HPDE6-E6E7 (cell line): ENCODE measurements around the gene AATF.

ENCODE experiments used
- DNase-seq: peaks from one replicate; pipeline ENCODE4 v3.0.0; 2011; ENCODE audit warnings: missing footprints; ENCODE audit errors: extremely low spot score

AATF gene

DNA sequence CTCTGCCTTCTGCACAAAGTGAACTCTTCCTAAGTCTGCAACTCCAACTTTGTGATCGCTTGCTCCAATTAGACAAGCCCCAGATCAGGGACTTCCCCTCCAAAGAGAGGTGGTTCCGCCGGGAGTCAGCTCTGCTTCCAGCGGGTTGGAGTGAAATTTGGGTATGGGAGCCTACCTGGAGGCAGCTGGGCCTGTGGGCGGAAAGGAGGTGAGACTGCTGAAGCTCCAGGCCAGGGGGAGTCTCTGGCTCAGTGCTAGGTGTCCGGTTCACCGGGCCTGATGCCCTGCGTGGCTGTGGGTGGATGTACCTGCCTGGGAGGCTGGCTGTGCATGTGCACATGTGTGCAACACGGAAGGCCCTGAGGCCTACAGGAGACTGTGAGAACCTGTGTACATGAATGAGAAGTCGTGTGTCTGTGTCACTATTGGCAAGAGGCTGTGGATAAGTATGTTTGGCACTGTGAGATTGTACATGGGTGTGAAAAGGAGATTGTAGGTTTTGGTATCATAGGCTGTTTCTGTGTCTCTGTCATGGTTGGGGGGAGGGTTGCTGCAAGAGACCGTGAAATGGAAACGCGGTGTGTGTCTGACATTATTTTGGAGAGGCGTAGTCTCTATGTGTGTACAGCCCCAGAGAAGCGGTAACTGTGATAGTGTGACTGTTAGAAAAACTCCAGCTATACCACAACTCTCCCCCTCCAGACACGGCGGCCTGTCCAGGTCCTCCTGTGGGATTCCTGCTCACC, 7.3 kb upstream of the AATF start:
- DNase-seq: no peak

- no peak for DNase-seq
Measured at GRCh38 chr17:36942019-36942599, 6.6 kb upstream of the AATF start.

DNA sequence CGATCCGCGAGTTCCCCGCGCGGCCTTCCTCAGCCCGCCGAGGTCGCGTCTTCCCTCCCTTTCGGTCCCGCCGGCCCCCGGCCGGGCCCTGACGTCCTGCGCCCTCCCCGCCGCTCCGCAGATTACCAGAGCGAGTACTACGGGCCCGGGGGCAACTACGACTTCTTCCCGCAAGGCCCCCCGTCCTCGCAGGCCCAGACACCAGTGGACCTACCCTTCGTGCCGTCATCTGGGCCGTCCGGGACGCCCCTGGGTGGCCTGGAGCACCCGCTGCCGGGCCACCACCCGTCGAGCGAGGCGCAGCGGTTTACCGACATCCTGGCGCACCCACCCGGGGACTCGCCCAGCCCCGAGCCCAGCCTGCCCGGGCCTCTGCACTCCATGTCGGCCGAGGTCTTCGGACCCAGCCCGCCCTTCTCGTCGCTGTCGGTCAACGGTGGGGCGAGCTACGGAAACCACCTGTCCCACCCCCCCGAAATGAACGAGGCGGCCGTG, 6.1 kb upstream of the AATF start:
- no peak for DNase-seq

- no peak for DNase-seq
Measured at GRCh38 chr17:36943250-36944191, 5.2 kb upstream of the AATF start.

DNA sequence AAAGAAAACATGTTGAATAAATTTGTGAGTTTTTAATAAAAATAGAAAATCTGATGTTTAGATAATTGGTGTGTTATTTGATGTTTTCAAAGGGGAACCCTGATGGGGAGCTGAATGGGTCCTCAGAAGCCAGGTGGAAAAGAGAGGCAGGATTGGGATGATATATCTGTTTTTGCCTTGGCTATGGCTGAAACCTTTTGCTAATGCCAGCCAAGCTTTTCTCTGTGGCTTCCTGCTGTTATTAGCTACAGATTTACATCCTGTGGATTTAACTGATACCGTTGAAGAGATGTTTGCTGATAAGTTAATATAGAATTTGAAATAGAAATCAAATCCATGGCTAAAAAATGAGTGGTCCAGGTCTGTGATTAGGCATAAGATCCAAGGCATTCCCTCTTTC, 4.2 kb upstream of the AATF start:
- no peak for DNase-seq

DNA sequence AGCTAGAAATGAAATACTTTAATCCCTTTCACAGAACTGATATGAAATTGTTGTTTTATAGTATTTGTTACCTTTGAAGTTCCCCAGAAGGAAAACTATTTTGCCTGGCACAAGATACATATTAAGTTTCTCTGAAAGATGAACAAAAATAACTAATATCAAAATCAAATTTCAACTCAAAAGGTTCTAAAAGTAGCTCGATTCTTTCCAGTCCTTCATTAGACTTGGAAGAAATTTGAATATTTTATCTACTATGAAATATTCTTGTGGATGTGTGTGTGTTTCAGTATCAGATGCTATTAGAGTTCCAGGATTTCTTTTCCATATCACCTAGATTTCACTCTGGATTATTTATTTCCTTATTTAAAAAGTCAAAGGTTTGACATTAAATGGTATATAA, 3.6 kb upstream of the AATF start:
- DNase-seq: no peak

DNA sequence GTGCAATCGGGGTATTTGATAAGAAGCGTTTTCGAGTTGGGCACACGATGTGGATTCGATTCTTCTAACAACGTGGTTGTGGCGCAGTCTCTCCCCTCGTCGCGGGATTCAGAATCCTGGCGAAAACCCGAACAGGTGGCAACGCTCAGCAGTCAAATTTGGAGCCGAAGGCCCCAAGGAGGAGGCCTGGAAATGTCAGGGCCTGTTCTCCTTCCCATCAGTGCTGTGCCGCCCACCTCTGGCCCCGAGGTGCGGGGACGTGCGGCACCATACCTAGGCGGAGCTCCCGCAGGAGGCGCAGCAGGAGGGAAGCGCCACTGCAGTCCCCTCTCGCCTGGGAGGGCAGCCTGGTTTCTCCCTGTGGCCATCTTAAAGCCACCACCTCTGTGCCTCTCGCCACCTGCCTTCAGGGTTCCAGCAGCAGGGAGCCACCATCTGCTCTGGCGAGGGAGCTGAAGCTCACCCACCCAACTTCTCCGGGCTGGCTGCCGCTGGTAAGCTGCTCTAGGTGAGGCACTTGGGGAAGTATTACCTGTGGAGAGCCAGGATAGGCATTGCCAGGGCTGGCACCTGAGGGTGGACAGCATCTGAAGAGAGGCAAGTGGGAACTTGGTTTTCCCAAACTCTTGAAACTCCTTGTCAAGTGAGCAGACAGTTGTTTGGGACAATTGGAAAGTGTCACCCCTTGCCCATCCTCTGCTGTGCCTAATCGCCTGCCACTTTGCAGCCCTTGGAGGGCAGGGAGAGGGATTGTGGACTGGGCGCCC, 2.6 kb upstream of the AATF start:
- DNase-seq: no peak

- no peak for DNase-seq
Measured at GRCh38 chr17:36946726-36947091, 2.0 kb upstream of the AATF start.

- no peak for DNase-seq
Measured at GRCh38 chr17:36947922-36948716, 635 bp upstream of the AATF start.

DNA sequence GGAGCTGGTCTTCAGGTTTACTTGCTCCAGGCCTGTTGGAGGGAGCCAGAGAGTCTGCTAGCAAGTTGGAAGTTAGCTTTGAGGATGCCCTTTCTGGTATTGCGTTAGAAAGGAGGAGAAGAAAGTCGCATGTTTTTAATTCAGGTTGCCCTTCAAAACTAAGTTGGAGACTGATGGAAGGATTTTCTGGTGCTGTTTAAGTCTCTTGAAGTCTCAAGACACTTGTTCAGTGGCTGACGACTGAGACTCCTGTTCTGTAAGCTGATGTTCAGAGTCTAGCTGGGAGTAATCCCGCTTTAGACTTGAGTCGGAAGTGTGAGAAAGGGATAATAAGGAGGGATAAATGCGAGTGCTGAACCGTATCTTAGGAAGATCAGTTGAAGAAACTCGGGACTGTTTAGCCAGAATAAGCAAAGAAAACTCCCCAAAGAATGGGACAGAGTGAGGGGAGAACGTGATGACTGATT, 740 bp downstream of the AATF start:
- no peak for DNase-seq

DNA sequence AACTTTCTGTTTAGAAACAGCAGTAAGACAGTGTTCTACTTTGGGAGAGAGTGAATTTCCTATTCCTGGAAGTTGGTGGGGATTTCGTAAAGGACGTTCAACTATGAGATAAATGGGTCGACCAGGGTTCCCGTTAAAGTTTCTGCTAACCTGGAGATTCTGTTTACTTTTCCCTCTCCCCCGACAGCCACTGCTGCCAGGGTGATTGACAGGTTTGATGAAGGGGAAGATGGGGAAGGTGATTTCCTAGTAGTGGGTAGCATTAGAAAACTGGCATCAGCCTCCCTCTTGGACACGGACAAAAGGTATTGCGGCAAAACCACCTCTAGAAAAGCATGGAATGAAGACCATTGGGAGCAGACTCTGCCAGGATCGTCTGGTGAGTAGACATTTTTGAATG, 1.3 kb downstream of the AATF start:
- no peak for DNase-seq

DNA sequence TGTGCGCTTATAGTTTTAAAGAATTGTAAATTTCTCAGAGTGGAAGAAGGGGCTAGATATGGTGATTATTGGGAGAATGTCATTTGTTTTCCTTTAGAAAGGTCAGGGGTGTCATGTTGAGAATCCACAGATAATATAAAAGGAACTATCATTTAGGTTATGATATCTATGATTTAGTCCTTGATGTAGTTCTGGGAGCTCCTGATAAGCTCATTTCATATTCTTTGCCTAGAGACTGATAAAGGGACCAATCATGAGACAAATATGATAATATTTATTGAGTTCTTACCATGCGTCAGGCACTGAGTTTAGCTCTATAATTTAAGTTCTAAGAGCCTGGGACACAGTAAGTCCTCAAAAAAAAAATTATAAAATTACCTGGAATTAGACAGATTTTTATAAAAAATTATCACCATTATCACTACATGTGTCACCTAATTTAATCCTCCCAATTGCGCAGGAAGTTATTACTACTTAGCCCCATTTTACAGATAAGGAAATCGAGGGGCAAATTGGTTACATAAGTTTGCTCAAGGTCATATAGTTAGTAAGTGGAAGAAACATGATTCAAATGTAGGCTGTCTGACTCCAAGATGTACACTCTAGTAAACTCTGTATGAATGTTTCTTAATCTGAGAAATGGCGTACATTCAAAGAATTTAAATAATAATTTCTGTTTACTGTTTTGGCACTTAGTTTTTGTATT, 2.5 kb downstream of the AATF start:
- DNase-seq: no peak

DNA sequence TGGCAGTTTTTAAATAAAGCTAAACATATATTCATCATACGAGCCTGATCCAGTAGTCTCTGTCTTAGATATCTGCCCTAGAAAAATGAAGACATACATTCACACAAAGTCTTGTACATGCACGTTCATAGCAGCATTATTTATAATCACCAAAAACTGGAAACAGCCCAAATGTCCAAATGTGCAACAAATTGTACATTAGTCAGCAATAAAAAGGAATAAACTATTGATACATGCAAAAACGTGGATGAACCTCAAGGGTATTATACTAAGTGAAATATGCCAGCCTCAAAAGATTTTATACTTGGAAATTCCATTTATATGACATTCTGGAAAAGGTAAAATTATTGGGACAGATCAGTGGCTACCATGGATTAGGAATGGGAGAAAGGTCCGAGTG, 22.8 kb downstream of the AATF start:
- no peak for DNase-seq

- no peak for DNase-seq
Measured at GRCh38 chr17:36972186-36972700, 23.5 kb downstream of the AATF start.

DNA sequence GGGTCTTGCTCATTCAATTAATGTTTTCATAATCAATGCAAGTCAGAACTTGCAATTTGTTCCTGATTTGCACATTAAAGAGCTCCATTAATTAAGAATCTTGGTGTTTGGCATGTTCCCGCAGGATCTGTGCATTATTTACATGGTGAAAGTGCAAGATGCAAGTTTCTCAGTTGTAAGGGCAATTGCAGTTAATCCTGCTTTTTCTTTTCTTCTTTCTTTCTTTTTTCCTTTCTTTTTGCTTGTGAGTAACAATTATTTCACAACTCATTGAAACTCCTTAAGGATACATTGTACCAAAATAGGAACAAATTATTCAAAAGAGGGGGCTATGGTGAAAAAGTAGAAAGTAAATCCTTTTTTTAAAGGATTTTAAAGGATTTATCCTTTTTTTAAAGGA, 24.2 kb downstream of the AATF start:
- no peak for DNase-seq

GRCh38 chr17:36975922-36976515, 27.3 kb downstream of the AATF start:
- no peak for DNase-seq

DNA sequence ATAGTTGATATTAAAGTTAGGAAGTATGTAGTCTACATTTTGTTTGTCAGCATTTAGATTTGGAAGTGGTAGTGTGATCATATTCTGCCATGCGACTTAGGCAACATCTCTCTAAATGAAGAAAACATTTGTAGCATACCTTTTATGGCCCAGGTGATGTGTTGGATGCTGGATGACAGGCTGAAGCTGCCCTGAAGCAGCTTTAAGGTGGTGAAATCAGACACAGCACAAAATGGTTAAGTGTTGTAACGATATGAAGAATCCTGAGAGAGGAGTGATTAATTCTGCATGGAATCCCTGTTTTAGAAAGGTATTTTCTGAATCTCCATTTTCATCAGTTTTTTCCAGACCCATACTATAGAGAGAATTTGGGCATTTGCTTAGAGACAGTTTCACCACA, 28.3 kb downstream of the AATF start:
- DNase-seq: no peak

DNA sequence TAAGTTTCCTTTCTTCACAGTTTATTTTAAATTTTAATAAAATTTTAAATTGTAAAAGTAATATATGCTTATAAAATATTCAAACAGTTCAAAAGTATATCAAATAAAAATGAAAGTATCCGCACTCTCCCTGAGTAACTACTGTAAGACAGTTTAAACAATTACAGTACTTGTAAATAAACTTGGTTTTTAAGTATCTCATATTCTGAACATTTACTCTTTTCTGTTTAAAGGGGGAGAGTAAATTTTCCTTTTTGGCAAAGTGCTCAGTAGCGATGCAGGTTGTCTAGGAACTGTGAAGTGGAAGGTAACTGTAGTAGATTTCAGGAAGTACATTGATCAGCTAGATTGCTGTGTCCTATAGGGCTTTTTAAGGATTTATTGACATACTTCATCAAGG, 28.8 kb downstream of the AATF start:
- no peak for DNase-seq

GRCh38 chr17:36978810-36979564, 30.2 kb downstream of the AATF start:
- no peak for DNase-seq
